C4-2B (cell line): ENCODE data around the gene PRELID1.

ENCODE experiments used
- CTCF ChIP-seq: fragments of 450-650 bp; conservative IDR thresholded peaks from 2 replicates; pipeline ENCODE4 v1.5.1; 2017; ENCODE audit warnings: mild to moderate bottlenecking
- ZFX ChIP-seq: fragments of 450-650 bp; IDR thresholded peaks from 2 replicates; pipeline ENCODE4 v1.6.1; 2017

GRCh38 chr5:177275883-177276282 is 27.7 kb upstream of the PRELID1 start:
- no peak for TF ChIP-seq CTCF
- TF ChIP-seq ZFX: no peak
